HepG2 (cell line): ENCODE results near the gene PIGV. TPM values are rescaled to one million over a fixed set of nuclear protein-coding genes. Genes with fewer than 3 reads are reported as not detected.

Source experiments
- ADNP ChIP-seq: sonication (generic); formaldehyde crosslinking; IDR thresholded peaks from 2 replicates; pipeline ENCODE4 v1.4.0; 2020; ENCODE audit warnings: missing genetic modification reagents
- BORCS8-MEF2B ChIP-seq: sonication (generic); formaldehyde crosslinking; IDR thresholded peaks from 2 replicates; pipeline ENCODE4 v1.8.0; 2022; ENCODE audit warnings: mild to moderate bottlenecking, missing genetic modification reagents
- CCAR2 ChIP-seq: fragments of 200-400 bp; formaldehyde crosslinking; optimal IDR thresholded peaks from 2 replicates; pipeline ENCODE3; 2018; ENCODE audit warnings: low read depth, mild to moderate bottlenecking, low read length, moderate library complexity
- CREB3 ChIP-seq: sonication (generic); formaldehyde crosslinking; IDR thresholded peaks from 2 replicates; pipeline ENCODE4 v1.5.0; 2020; ENCODE audit warnings: missing genetic modification reagents
- E2F2 ChIP-seq: sonication (generic); formaldehyde crosslinking; IDR thresholded peaks from 2 replicates; pipeline ENCODE4 v1.4.0; 2020; ENCODE audit warnings: missing genetic modification reagents, borderline replicate concordance
- ETV6 ChIP-seq: sonication (generic); formaldehyde crosslinking; conservative IDR thresholded peaks from 2 replicates; pipeline ENCODE4 v1.4.0; 2020; ENCODE audit warnings: missing genetic modification reagents
- HOXA7 ChIP-seq: sonication (generic); formaldehyde crosslinking; IDR thresholded peaks from 2 replicates; pipeline ENCODE4 v1.8.1; 2022; ENCODE audit warnings: mild to moderate bottlenecking, missing genetic modification reagents, moderate library complexity
- IRF2 ChIP-seq: IDR thresholded peaks from 2 replicates; pipeline ENCODE4 v1.6.1; 2018; ENCODE audit warnings: missing genetic modification reagents, missing compliant biosample characterization
- ISX ChIP-seq: sonication (generic); formaldehyde crosslinking; conservative IDR thresholded peaks from 2 replicates; pipeline ENCODE4 v1.5.0; 2020; ENCODE audit warnings: missing genetic modification reagents
- KDM5A ChIP-seq: fragments of 200-600 bp; sonication (generic); IDR thresholded peaks from 2 replicates; pipeline ENCODE4 v1.7.0; 2018; ENCODE audit warnings: antibody characterized with exemption, mild to moderate bottlenecking, low read length, borderline replicate concordance
- MTF1 ChIP-seq: sonication (generic); formaldehyde crosslinking; IDR thresholded peaks from 2 replicates; pipeline ENCODE4 v1.5.0; 2020; ENCODE audit warnings: missing genetic modification reagents
- RAD21 ChIP-seq: fragments of 450-650 bp; formaldehyde crosslinking; IDR thresholded peaks from 2 replicates; pipeline ENCODE4 v1.5.0; 2020; ENCODE audit warnings: mild to moderate bottlenecking
- ZFP37 ChIP-seq: sonication (generic); formaldehyde crosslinking; IDR thresholded peaks from 2 replicates; pipeline ENCODE4 v1.4.0; 2020; ENCODE audit warnings: missing genetic modification reagents, borderline replicate concordance
- ZKSCAN8 ChIP-seq: IDR thresholded peaks from 2 replicates; pipeline ENCODE4 v1.6.1; 2016; ENCODE audit warnings: borderline replicate concordance, missing genetic modification reagents, missing compliant biosample characterization
- ZNF180 ChIP-seq: sonication (generic); formaldehyde crosslinking; IDR thresholded peaks from 2 replicates; pipeline ENCODE4 v1.4.0; 2020; ENCODE audit warnings: low read depth, missing genetic modification reagents, borderline replicate concordance
- ZNF407 ChIP-seq: sonication (generic); formaldehyde crosslinking; IDR thresholded peaks from one replicate; pipeline ENCODE4 v1.5.1; 2020; ENCODE audit warnings: mild to moderate bottlenecking, missing genetic modification reagents; ENCODE audit errors: not compliant biosample characterization
- ZNF550 ChIP-seq: sonication (generic); formaldehyde crosslinking; IDR thresholded peaks from 2 replicates; pipeline ENCODE4 v1.4.0; 2020; ENCODE audit warnings: mild to moderate bottlenecking, missing genetic modification reagents, borderline replicate concordance
- ZNF790 ChIP-seq: sonication (generic); formaldehyde crosslinking; IDR thresholded peaks from 2 replicates; pipeline ENCODE4 v1.8.0; 2022; ENCODE audit warnings: missing genetic modification reagents, mild to moderate bottlenecking, borderline replicate concordance
- polyA plus RNA-seq, 8 experiments: library from polyadenylated mRNA; depleted of rRNA in 3 of 8; stranded (reverse) in 7 of 8; unstranded in 1 of 8; fragments of >200 nt; fragmentation: Illumina TruSeq in 4 of 8; extraction: Trizol in 4 of 8; gene quantifications; 2 replicates each; pipeline versions ENCODE4 v1.2.1 to v1.2.3, GENCODE V29; 2011 to 2016; ENCODE audit warnings: low read depth in 4 of 8, missing spikeins in 1 of 8, mixed read lengths in 1 of 8; ENCODE audit not compliant: insufficient read depth in 1 of 8
- total RNA-seq, 5 experiments: library from RNA; depleted of rRNA; stranded (reverse); fragments of >200 nt; fragmentation: Illumina TruSeq; extraction: Trizol; gene quantifications; 2 replicates each; pipeline ENCODE4 v1.2.3, GENCODE V29; 2016; ENCODE audit warnings: low read depth in 1 of 5

The PIGV gene
- total and polyA plus RNA-seq, 2 of the 13 experiments (the other 11 are each of a cell fraction or from before 2014, with no cell fraction given): 13.5 to 22.7 TPM

- TF ChIP-seq HOXA7 (no peak), KDM5A (no peak), E2F2 (no peak), ZNF550 (no peak), ISX (CRISPR knock-in tag) (no peak), ZKSCAN8 (CRISPR knock-in tag) (peak; percentile 61; the same call in 1 of the 2 replicates), ETV6 (CRISPR knock-in tag) (0 out of 2 replicates have a peak, but pooled peaks have one; percentile 47), ADNP (CRISPR knock-in tag) (0 out of 2 replicates have a peak, but pooled peaks have one; percentile 40), ZNF180 (no peak), MTF1 (no peak), IRF2 (CRISPR knock-in tag) (peak; percentile 69), ZNF407 (peak; percentile 30), CREB3 (CRISPR knock-in tag) (no peak), ZFP37 (CRISPR knock-in tag) (no peak), RAD21 (peak; percentile 64), BORCS8-MEF2B (CRISPR knock-in tag) (no peak; the same call in 1 of the 2 replicates), CCAR2 (no peak), ZNF790 (no peak)
Observed at GRCh38 chr1:26838474-26839338, 51.0 kb downstream of the PIGV start (continued).
